Suppressor macrophage treated with lipopolysaccharide for 4 hours (primary cell): ENCODE measurements around the gene FUT8.
"Not testable (repeated sequence)": the region's sequence is repeated elsewhere in the genome, so short reads cannot be mapped to it uniquely, and the experiment has no call there.

Experiments
- DNase-seq: peaks from one replicate; pipeline ENCODE4 v3.0.0-alpha.2; 2020

FUT8 gene

DNA sequence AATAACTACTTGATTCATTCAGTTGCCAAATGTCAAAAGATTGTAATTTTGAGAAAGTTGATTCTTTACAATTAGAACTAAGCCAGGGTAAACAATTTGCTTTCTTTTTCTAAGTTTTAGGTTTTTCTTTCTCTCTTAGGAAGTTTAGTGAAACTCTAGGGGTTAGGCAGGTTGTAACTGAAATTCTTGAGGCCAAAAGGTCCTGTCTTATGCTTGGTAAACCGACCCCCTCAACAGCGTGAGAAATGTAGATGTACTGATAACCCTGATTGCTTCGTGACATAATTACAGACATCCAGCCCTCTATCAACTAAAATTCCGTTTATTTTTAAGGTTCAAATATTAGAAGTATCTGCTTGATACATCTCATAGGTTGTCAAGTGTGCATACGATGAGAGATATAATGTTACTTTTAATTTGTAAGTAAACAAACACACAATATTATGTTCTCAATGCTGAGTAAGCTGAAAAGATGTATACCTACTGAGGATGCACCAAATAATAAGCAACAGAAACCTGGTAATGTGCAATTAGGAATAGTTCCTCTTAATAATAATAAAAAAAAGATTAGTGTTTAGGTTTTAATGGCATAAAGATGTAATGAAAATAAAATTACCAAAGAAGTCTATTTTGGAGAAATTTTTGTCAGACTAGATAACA is 7.2 kb downstream of the FUT8 start:
- no peak for DNase-seq

DNA sequence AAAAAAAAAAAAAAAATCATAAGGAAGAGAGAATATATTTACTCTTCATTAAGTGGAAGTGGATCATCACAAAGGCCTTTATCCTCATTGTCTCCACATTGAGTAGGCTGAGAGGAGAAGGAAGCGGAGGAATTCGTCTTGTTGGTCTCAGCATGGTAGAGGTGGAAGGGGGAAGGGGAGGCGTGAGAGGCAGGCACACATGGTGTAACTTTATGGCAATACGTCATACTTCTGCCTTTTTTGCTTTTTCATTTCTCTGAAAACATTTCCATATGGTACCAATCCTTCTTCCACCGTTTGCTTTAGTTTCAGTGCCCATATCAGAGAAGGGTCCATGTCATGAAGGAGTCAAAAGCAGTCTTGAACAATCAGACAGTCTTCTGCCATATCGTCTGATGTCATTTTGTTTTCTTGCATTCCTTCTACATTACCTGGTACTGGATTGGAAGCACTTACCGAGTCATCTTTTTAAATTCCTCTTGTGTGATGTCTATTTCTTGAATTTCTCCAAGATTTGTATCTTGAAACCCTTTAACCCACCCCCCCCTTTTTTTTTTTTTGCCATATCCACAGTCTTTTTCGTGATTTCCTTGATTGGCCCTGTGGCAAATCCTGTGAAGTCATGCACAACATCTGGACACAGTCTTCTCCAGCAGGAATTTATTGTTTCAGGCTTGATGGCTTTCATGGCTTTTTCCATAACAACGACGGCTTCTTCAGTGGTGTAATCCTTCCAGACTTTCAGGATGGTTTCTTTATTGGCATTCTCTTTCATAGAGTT is 8.9 kb downstream of the FUT8 start:
- DNase-seq: no peak

DNA sequence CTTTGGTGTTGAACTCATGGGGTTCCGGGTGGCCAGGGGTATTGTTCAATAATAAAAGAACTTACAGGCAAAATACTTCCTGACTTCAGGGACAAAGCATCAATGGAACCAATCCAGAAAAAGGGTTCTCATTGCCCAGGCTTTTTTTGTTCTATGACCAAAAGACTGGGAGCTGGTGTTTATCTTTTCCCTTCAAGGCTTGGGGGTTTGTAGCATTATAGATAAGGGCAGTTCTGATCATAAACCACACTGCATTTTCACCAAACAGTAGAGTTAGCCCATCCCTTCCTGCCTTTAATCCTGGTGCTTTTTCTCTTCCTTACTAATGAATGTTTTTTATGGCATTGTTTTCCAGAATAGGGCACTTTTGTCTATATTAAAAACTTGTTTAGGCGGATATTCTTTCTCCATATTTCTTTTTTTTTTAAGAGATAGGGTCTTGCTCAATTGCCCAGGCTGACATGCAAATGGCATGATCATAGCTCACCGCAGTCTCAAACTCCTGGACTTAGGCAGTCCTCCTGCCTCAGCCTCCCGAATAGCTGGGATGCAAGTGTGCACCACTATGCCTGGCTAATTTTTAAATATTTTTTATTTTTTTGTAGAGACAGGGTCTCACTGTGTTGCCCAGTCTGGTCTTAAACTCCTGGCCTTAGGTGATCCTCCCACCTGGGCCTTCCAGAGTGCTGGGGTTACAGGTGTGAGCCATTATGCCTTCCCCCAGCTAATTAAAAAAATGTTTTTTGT is 9.7 kb downstream of the FUT8 start:
- no peak for DNase-seq

DNA sequence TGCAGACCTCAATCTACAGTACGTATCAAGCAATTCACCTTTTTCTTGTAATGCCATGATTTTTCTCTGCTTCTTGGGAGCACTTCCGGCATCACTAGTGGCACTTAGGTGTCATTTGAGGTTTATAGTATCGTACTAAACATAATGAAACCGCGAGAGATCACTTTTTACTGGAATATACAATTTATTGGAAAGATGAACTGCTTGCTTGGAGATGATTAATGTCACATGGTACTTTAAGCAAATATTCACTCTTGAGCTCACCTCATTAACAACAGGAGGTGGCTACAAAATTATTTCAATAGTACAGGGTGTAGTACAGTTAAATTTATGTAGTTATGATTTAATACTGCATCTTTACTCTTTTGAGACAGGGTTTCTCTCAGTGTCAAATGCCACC is 11.5 kb downstream of the FUT8 start:
- no peak for DNase-seq

DNA sequence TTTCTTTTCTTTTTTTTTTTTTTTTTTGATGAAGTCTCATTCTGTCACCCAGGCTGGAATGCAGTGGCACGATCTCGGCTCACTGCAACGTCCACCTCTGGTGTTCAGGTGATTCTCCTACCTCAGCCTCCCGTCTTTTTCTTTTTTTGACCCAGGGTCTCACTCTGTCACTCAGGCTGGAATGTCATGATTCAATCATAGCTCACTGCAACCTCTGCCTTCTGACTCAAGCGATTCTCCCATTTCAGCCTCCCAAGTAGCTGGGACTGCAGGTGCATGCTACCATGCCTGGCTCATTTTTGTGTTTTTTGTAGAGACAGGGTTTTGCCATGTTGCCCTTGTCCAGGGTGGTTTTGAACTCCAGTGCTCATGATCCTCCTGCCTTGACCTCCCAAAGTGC is 12.0 kb downstream of the FUT8 start:
- no peak for DNase-seq

DNA sequence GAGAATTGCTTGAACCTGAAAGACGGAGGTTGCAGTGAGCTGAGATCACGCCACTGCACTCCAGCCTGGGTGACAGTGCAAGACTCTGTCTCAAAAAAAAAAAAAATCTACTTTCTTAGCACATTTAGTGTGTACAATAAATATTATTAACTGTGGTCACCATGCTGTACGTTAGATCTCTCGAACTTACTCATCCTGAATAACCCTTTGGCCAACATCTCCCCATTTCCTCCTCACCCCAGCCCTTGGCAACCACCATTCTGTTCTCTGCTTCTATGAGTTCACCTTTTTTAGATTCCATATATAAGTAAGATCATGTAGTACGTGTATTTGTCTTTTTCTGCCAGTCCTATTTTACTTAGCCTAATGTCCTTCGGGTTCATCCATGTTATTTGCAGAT is 13.4 kb downstream of the FUT8 start:
- DNase-seq: no peak

DNA sequence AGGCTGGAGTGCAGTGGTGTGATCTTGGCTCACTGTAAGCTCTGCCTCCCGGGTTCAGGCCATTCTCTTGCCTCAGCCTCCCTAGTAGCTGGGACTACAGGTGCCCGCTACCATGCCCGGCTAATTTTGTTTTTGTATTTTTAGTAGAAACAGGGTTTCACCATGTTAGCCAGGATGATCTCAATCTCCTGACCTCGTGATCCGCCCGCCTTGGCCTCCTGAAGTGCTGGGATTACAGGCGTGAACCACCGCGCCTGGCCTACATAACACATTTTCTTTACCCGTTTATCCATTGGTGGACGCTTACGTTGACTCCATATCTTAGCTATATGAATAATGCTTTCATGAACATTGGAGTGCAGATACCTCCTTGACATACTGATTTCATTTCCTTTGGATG is 14.4 kb downstream of the FUT8 start:
- DNase-seq: not testable (repeated sequence)

DNA sequence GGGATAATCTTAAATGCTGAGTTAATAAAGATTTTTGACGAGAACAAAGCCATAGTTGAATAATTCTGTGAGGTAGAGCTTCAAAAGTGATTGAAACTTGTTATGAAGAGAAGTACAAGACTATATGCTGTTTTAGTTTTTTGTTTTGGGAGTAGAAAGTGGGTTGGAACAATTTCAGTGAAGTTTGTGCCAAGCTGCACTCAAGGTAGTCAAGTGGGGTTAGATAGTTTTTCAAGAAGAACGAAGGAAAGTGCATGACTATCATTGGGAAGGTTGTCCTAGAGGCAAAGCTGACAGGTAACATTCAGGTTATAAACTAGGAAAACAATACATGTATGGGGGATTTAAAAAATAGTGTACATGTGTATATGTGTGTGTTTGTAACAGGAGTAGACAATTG is 16.2 kb downstream of the FUT8 start:
- DNase-seq: no peak

DNA sequence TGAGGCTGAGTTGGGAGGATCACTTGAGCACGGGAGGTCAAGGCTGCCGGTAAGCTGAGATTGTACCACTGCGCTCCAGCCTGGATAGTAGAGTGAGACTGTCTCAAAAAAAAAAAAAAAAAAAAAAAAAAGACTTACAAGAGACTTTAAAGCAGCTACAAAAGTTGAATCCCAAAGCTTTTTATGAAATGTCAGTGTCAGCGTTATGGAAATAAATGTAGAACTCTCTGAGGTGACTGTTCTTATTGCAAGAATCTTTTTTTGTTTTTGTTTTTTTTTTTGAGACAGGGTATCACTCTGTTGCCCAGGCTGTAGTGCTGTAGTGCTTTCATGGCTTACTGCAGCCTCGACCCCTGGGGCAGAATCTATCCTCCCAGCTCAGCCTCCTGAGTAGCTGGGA is 17.2 kb downstream of the FUT8 start:
- no peak for DNase-seq

DNA sequence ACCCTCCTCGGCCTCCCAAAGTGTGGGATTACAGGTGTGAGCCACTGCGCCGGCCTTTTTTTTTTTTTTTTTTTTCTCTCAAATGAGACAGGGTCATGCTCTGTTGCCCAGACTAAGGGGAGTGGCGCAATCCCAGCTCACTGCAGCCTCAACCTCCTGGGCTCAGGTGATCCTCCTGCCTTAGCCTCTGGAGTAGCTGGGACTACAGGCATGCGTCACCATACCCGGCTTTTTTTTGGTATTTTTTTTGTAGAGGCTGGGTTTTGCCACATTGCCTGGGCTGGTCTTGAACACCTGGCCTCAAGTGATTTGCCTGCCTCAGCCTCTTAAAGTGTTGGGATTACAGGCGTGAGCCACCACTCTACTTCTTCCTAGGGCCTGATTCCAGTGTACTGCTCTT is 18.7 kb downstream of the FUT8 start:
- no peak for DNase-seq

DNA sequence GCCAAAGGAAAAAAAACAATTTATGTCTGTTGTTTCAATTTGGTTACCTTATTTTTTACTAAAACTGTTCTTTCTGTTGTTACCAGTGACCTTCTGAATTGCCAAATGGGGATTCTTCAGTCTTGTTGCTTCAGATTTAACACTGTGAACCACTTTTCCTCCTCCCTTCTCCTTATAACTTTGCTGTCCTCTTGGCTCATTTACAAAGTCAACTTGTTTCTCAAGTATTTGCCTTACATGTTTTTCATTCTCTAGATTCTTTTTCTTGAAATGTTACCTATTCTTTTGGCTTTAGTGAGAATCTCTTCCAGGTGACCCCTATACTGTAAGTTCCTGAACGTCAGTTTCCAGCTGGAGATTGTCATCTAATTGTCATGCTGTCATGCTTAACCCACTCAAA is 19.4 kb downstream of the FUT8 start:
- no peak for DNase-seq

DNA sequence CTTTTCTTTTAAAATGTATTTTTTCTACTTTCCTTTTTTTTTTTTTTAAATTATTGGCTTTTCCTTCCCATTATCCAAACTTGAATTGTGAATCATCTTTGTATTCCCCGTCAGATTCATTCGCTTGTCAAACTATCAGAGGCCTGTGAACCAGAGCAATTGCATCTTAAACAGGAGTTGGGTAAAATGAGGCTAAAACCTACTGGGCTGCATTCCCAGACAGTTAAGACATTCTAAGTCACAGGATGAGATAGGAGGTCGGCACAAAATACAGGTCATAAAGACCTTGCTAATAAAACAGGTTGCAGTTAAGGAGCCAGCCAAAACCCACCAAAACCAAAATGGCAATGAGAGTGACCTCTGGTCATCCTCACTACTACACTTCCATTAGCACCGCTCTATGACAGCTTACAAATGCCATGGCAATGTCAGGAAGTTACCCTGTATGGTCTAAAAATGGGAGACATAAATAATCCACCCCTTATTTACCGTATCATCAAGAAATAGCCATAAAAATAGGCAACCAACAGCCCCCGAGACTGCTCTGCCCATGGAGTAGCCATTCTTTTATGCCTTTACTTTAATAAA is 19.9 kb downstream of the FUT8 start:
- no peak for DNase-seq

DNA sequence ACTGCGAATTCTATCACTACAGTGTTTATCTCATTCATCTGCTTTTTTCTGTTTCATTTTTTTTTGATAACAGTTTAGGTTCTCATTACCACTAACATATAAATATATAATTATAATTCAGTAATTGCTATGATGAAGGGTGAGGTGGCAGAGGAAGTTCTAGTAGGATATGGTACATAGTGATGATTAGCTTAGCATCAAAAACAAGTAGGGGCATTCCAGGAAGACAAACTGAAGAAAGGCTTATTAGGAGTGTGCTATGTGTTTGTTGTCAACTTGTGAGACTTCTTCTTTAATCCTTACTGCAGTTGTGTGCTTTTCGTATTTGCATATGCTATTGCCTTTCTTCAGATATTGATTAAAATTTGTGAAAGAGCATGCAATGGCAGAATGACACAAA is 20.6 kb downstream of the FUT8 start:
- DNase-seq: no peak

DNA sequence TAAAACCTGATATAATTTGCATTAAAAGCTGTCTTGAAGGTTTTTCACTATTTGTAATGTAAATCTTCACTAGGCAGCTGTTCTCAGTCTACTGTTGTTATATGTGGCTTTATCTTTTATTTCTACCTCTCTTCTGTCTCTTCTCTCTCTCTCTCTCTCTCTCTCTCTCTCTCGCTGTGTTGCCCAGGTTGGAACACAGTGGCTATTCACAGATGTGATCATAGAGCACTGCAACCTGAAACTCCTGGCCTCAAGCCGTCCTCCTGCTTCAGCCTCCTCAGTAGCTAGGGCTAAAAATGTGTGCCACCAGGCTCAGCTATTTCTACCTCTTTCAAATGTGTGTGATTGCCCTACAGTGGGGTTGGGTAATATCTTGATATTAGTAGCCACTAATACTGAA is 21.1 kb downstream of the FUT8 start:
- no peak for DNase-seq

DNA sequence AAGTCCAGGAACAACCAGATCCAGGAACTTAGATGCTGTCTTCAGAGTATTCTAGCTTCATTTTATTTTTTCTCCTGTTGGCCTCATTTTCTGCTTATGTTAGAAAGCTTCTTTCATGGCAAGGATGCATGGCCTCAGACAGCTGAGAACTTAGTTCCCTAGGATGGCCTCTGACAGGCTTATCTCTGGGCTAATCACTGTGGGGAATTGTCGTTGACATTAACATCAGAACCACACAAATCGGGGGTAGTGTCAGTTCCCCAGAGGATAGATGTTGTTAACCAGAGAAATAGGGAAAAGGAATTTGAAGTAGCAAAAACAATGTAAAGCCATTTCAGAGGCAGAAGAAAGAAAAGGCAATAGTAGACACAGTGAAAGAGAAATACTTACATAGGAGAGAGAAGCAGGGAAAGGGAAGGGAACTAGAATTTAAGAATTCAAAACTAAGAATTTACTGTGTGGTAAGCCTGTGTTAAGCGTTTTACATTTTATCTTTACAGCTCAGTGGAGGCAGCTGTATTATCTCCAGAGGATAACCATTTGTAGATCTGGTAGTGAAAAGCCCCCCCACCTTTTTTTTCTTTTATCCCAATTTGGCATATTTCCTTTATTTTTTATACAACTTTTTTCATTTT is 21.8 kb downstream of the FUT8 start:
- DNase-seq: no peak

DNA sequence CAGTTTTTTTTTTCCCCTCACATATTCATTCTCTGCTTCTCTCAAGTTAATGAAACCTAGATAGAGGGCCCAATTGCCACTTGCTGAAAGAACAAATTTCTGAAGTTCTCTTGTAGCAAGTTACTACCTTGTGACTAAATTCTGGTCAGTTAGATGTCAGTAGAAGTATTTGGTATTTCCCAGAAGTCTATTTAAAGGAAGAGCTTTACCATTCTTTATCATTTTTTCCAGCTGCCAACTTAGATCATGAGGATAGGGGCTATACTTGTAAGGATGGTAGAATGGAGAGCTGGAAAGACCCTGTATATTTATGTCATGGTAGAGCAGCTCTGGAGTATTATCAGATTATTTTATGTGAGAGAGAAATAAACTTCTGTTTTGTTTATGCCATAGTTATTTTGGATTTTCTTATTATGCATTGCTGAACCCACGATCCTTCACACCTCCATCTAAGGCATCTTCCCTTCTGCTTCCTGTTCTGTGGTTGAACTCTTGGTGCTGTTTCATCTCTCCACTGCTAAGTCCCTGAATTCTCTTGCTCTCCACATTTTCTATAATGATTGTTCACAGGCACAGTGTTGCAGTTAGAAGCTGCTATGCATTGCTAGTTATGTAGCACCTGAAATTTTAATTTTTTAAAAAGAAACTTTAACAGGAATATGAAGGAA is 25.9 kb downstream of the FUT8 start:
- DNase-seq: no peak

DNA sequence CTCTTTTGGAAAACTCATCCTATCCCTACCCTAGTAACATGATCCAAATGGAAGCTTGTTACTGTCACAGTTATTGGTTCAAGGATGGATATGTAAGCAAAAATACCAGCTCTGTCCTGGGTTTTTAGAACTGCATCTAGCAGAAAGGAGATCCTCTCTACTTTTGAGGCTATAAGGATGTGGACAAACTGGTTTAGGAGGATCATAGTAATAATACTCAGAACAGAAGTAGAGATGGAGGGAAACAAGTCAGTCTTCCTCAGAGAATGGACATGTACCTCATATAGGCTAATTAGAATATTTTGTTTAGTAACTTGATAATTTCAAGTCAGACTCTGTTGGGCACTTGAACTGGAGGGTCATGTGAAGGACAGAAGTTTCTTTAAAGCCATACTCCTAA is 26.6 kb downstream of the FUT8 start:
- DNase-seq: no peak

DNA sequence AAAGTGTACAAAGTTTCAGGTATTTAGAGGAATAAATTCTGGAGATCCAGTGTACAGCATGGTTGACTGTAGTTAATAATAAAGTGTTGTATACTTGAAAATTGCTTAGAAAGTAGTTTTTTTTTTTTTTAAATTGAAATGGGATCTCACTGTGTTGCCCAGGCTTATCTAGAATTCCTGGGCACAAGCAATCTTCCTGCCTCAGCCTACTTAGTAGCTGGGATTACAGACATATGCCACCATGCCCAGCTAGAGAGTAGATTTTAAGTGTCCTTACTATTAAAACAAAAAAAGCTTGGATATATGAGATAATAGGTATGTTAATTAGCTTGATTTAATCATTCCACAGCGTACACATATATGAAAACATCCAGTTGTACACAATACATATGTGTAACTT is 27.7 kb downstream of the FUT8 start:
- DNase-seq: no peak

DNA sequence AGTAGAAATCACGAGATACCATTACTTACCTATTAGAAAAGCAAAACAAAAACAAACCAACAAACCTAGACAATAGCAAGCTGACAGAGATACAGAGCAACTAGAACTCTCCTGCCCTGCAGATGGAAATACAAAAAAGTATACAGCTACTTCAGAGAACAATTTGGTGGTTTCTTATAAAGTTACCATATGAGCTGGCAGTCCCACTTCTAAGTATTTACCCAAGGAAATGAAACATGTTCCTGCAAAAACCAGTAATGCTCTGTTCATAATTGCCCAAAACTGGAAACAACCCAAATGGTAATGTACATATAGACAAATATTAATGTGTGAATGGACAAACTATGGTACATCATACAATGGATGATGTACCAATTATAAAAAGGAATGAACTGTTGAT is 31.7 kb downstream of the FUT8 start:
- DNase-seq: no peak

DNA sequence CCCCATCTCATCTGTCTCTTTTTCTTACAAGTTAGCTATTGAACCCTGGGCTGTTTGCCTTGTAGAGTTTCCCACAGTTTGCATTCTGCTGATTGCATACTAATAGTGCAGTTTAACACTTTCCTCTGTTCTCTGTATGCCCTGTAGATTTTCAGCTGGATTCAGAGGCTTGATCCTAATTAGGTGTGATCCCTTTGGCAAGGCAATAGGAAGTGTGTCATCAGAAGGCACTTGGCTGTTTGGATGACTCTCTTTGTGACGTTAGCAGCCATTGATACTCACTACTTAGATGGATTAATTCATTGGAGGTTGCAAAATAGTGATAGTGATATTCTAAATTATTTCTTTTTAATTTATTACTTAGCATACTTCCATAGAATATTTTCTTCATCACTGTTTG is 33.6 kb downstream of the FUT8 start:
- no peak for DNase-seq

DNA sequence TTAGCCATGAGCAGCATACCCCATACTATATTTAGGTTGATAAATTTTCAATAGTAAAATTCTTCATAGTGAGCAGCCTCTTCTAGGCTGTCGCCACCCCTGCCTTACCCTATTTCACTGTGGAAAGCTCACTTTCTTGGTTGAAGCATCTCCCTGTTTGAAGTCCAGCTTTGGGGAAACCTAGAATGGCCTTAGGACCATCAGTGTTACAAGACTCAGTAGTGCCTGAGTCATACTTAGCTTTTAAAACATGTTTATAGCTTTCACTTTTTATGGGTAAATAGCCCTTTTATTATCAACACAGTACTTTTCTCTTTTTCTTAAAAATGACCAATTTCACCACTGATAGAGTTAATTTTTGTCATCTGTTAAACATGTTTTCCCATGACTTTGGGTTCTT is 37.1 kb downstream of the FUT8 start:
- no peak for DNase-seq

DNA sequence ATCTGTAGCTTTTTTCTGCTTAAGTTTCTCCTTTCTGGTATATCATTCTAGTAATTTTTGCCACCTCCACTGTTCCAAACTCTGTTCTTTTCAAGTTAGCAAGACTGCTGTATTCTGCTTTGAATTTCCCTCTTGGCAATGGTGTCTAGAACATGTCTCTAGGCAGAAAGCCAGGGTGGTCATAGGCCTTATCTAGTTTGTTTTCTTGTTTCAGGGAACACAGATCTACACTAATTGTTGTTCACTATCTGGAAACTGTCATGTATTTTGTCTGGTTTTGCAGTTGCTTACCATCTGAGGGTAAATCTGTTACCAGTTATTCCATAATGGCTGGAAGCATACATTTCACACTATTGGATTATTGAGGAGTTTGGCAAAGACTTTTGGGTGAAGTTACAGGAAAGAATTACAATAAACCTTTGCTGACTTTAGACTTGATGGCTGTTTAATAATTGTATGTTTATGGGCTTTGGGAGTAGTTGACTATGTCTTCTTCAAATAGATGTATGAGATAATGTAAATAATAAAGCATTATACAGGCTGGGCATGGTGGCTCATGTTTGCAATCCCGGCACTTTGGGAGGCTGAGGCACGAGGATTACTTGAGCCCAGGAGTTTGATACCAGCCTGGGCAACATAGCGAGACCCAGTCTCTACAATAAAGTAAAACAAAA is 41.4 kb downstream of the FUT8 start:
- no peak for DNase-seq
